GM12864 (cell line): ENCODE results near the gene CLIC3.

Source experiments
- DNase-seq: peaks from one replicate; pipeline ENCODE4 v3.0.0-alpha.2; 2011; ENCODE audit warnings: low read depth
- H3K4me3 ChIP-seq: 2 replicates; pipeline ENCODE4 v1.5.1; 2011; ENCODE audit warnings: mild to moderate bottlenecking, low read depth, low read length, control low read depth
- CTCF ChIP-seq: IDR thresholded peaks from 2 replicates; pipeline ENCODE4 v1.5.1; 2011; ENCODE audit warnings: low read depth, mild to moderate bottlenecking, moderate library complexity, low read length, control low read depth, inconsistent platforms; ENCODE audit errors: missing control alignments

Gene CLIC3

GRCh38 chr9:136997830-136998234 is 1.5 kb upstream of the CLIC3 start:
- TF ChIP-seq CTCF: no peak
- no peak for DNase-seq
- H3K4me3 ChIP-seq: no peak overlapping the region

- H3K4me3 ChIP-seq: no peak overlapping the region
- no peak for TF ChIP-seq CTCF
- no peak for DNase-seq
These were observed 1.0 kb upstream of the CLIC3 start for GRCh38 chr9:136997371-136997770.

- DNase-seq: no peak
- H3K4me3 ChIP-seq: no peak overlapping the region
- TF ChIP-seq CTCF: no peak
These were observed 526 bp downstream of the CLIC3 start for GRCh38 chr9:136995772-136996311.

DNA sequence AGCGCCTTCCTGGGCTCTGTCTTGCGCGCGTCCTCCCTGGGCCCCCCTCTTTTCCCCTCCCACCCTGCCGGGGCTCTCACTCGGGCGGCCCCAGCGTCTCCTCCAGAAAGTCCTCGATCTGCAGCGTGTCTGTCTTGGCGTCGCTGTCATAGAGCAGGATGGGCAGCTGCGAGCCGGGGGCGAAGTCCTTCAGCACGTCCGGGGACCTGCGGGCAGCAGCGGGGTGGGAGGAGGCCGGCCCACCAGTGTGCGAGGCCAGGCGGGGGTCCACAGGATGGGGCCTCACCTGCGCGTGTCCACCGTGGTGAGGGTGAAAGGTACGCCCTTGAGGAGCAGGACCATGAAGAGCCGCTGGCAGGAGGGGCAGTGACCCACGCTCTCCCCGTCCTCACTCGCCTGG is 1.0 kb downstream of the CLIC3 start:
- DNase-seq: no peak
- TF ChIP-seq CTCF: no peak
- no peak overlapping the region for H3K4me3 ChIP-seq

- no peak for TF ChIP-seq CTCF
- H3K4me3 ChIP-seq: no peak overlapping the region
These were observed 1.5 kb downstream of the CLIC3 start for GRCh38 chr9:136994888-136995230.

DNA sequence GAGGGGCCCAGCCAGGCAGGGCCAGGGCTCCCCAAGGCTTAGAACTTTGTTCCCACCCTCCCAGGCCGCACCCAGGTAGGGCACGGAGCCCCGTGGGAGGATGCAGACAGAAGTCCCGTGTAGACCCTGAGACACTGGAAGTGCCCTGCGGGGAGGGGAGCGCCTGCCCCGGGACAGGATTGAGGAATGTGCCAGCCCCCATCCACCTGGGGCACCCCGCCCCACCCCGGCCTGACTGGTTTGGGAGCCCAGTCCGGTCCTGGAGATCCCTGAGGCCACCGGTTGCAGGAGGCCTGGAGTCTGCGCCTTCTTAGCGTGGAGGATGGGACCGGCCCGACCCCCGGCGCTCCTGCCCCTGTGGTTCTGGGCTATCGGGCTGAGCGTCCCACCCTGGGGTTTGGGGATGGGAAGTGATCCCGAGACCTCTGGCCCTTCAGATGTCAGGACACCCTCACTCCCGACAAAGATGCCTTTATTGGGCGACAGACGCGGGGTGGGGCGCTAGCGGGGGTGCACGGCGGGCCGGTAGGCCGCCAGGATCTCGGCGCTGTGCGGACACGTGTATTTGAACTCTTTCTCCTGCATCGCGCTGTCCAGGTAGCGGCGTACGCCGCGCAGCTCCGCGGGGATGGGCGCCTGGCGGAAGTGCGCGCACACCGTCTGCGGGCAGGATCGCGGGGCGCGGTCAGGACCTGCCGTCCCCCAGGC is 2.0 kb downstream of the CLIC3 start:
- no peak overlapping the region for H3K4me3 ChIP-seq
- no peak for TF ChIP-seq CTCF
- no peak for DNase-seq

More at GRCh38 chr9:136994888-136995230, 1.5 kb downstream of the CLIC3 start:
- no peak for DNase-seq

- H3K4me3 ChIP-seq: peak overlapping the region; percentile 74
- no peak for TF ChIP-seq CTCF
These were observed 3.5 kb downstream of the CLIC3 start for GRCh38 chr9:136992819-136993369.

More at GRCh38 chr9:136992819-136993369, 3.5 kb downstream of the CLIC3 start:
- no peak for DNase-seq
